H1 (cell line): Measurements from ENCODE around the gene SLC23A2. TPM values are rescaled to one million over a fixed set of nuclear protein-coding genes. Genes with fewer than 3 reads are reported as not detected.

Source experiments
- CTCF ChIA-PET: fragments of 300-600 bp; sonication (Branson Sonifier 250); formaldehyde crosslinking; loops from one replicate; lab custom pipeline; 2021; ENCODE audit not compliant: partially characterized antibody; lab: Charles Lee
- POLR2A ChIA-PET: fragments of 300-600 bp; sonication (Branson Sonifier 250); formaldehyde crosslinking; loops from one replicate; lab custom pipeline; 2021; ENCODE audit warnings: inconsistent platforms; ENCODE audit not compliant: partially characterized antibody; lab: Charles Lee
- DNase-seq, 2 experiments: peaks; one replicate each; pipeline versions ENCODE4 v3.0.0 to v3.0.0-alpha.2; 2010 to 2022; ENCODE audit warnings: low spot score in 2 of 2, low read depth in 1 of 2, mixed read lengths in 1 of 2
- FAIRE-seq: peaks from 2 replicates; lab custom pipeline; 2011; peaks lifted over from hg19 to GRCh38; lab: Jason Lieb, UNC
- H2AFZ ChIP-seq: 2 replicates; pipeline ENCODE4 v1.8.1; 2012; ENCODE audit warnings: low read length, inconsistent platforms
- H2AK5ac ChIP-seq: 2 replicates; pipeline ENCODE4 v1.6.1; 2013; ENCODE audit warnings: low read depth, low read length
- H2BK120ac ChIP-seq: replicated peaks from 2 replicates; pipeline ENCODE3; 2013; ENCODE audit warnings: low read depth, low read length, inconsistent platforms
- H2BK12ac ChIP-seq: 2 replicates; pipeline ENCODE4 v1.6.1; 2013; ENCODE audit warnings: low read depth, low read length
- H2BK15ac ChIP-seq: 2 replicates; pipeline ENCODE4 v1.6.1; 2013; ENCODE audit warnings: low read length
- H2BK20ac ChIP-seq: 2 replicates; pipeline ENCODE4 v1.6.1; 2013; ENCODE audit warnings: low read length
- H2BK5ac ChIP-seq: 2 replicates; pipeline ENCODE4 v1.6.1; 2013; ENCODE audit warnings: low read depth, low read length
- H3K14ac ChIP-seq: 2 replicates; pipeline ENCODE4 v1.6.1; 2013; ENCODE audit warnings: inconsistent platforms; ENCODE audit not compliant: insufficient read length
- H3K18ac ChIP-seq: 2 replicates; pipeline ENCODE4 v1.6.1; 2013; ENCODE audit warnings: low read length; ENCODE audit errors: extremely low read depth
- H3K23ac ChIP-seq: 2 replicates; pipeline ENCODE4 v1.6.1; 2013; ENCODE audit warnings: inconsistent platforms; ENCODE audit not compliant: insufficient read length
- H3K23me2 ChIP-seq: 2 replicates; pipeline ENCODE4 v1.6.1; 2013; ENCODE audit warnings: low read depth, low read length
- H3K27ac ChIP-seq: 2 replicates; pipeline ENCODE4 v1.6.1; 2011; ENCODE audit warnings: low read depth, low read length, inconsistent platforms
- H3K27me3 ChIP-seq, 4 experiments: replicated peaks in 1 of 4; 1 replicate in 1 of 4; 2 replicates in 3 of 4; pipeline versions ENCODE4 v1.6.1 to v1.8.1; 2011 to 2013; ENCODE audit warnings: low read length in 3 of 4, mild to moderate bottlenecking in 3 of 4, inconsistent platforms in 2 of 4, mixed read lengths in 2 of 4, moderate library complexity in 1 of 4; ENCODE audit not compliant: control insufficient read depth in 3 of 4, insufficient read depth in 3 of 4; ENCODE audit errors: extremely low read depth in 1 of 4
- H3K36me3 ChIP-seq, 4 experiments: 2 replicates each; pipeline versions ENCODE4 v1.6.1 to v1.8.1; 2011 to 2013; ENCODE audit warnings: mild to moderate bottlenecking in 4 of 4, low read length in 3 of 4, moderate library complexity in 2 of 4, control low read depth in 1 of 4, inconsistent platforms in 1 of 4; ENCODE audit not compliant: insufficient read depth in 4 of 4, control insufficient read depth in 2 of 4
- H3K4ac ChIP-seq: replicated peaks from 2 replicates; pipeline ENCODE3; 2013; ENCODE audit warnings: low read length, low read depth, mixed read lengths, inconsistent platforms; ENCODE audit not compliant: insufficient read length
- H3K4me1 ChIP-seq, 4 experiments: replicated peaks in 1 of 4; 1 replicate in 1 of 4; 2 replicates in 3 of 4; pipeline versions ENCODE4 v1.6.1 to v1.8.1; 2011 to 2013; ENCODE audit warnings: low read length in 3 of 4, inconsistent platforms in 2 of 4, mixed read lengths in 1 of 4; ENCODE audit not compliant: insufficient read depth in 4 of 4, control insufficient read depth in 3 of 4
- H3K4me2 ChIP-seq, 2 experiments: 2 replicates each; pipeline versions ENCODE4 v1.6.1 to v1.8.1; 2011 to 2013; ENCODE audit warnings: low read depth in 2 of 2, low read length in 2 of 2, control low read depth in 1 of 2, inconsistent platforms in 1 of 2, mild to moderate bottlenecking in 1 of 2; ENCODE audit not compliant: insufficient read depth in 1 of 2
- H3K4me3 ChIP-seq, 4 experiments: fragments of 200-600, 300-600 bp in 1 of 4; sonication (generic), shearing (Covaris generic), sonication (Bioruptor Twin) in 1 of 4; 2 replicates each; pipeline versions ENCODE4 v1.5.1 to v1.8.1; 2011 to 2016; ENCODE audit warnings: low read length in 4 of 4, low read depth in 3 of 4, control low read depth in 2 of 4, inconsistent platforms in 2 of 4, mild to moderate bottlenecking in 2 of 4, mixed read lengths in 1 of 4, moderate library complexity in 1 of 4; ENCODE audit not compliant: insufficient read depth in 2 of 4; ENCODE audit errors: extremely low read depth in 1 of 4
- H3K56ac ChIP-seq: replicated peaks from 2 replicates; pipeline ENCODE3; 2013; ENCODE audit warnings: low read depth, mild to moderate bottlenecking, mixed read lengths, low read length, inconsistent platforms; ENCODE audit not compliant: insufficient read length
- H3K79me1 ChIP-seq: 2 replicates; pipeline ENCODE4 v1.6.1; 2013; ENCODE audit warnings: low read depth, low read length, control low read depth
- H3K79me2 ChIP-seq, 2 experiments: 2 replicates each; pipeline versions ENCODE4 v1.6.1 to v1.8.1; 2012 to 2013; ENCODE audit warnings: low read length in 2 of 2, mild to moderate bottlenecking in 2 of 2, inconsistent platforms in 1 of 2; ENCODE audit not compliant: insufficient read depth in 2 of 2, control insufficient read depth in 1 of 2
- H3K9ac ChIP-seq, 4 experiments: replicated peaks in 1 of 4; 1 replicate in 1 of 4; 2 replicates in 3 of 4; pipeline versions ENCODE4 v1.6.1 to v1.8.1; 2011 to 2013; ENCODE audit warnings: low read depth in 3 of 4, low read length in 3 of 4, control low read depth in 2 of 4, mild to moderate bottlenecking in 2 of 4, moderate library complexity in 2 of 4, inconsistent platforms in 1 of 4; ENCODE audit errors: extremely low read depth in 1 of 4
- H3K9me3 ChIP-seq, 2 experiments: 2 replicates each; pipeline versions ENCODE4 v1.6.1 to v1.8.1; 2012 to 2013; ENCODE audit warnings: mild to moderate bottlenecking in 2 of 2, moderate library complexity in 2 of 2, control low read depth in 1 of 2, inconsistent platforms in 1 of 2, low read depth in 1 of 2, low read length in 1 of 2, mixed read lengths in 1 of 2; ENCODE audit not compliant: insufficient read depth in 2 of 2
- H4K20me1 ChIP-seq, 2 experiments: replicated peaks in 1 of 2; 2 replicates each; pipeline versions ENCODE3 to v1.8.1; 2011 to 2013; ENCODE audit warnings: inconsistent platforms in 2 of 2, low read length in 2 of 2, mild to moderate bottlenecking in 1 of 2; ENCODE audit not compliant: insufficient read depth in 2 of 2, control insufficient read depth in 1 of 2
- H4K5ac ChIP-seq: 2 replicates; pipeline ENCODE4 v1.6.1; 2013; ENCODE audit warnings: low read length, low read depth, mixed read lengths, inconsistent platforms; ENCODE audit not compliant: insufficient read length
- H4K8ac ChIP-seq: 2 replicates; pipeline ENCODE4 v1.8.0; 2013; ENCODE audit warnings: mild to moderate bottlenecking, moderate library complexity, low read length, inconsistent platforms; ENCODE audit not compliant: insufficient read depth; ENCODE audit errors: extremely low read depth
- H4K91ac ChIP-seq: replicated peaks from 2 replicates; pipeline ENCODE3; 2013; ENCODE audit warnings: low read length, mixed read lengths, inconsistent platforms; ENCODE audit not compliant: insufficient read length
- KDM4A ChIP-seq: IDR thresholded peaks from one replicate; pipeline ENCODE4 v1.7.1; 2012; ENCODE audit warnings: low read depth, mild to moderate bottlenecking, moderate library complexity, low read length, inconsistent platforms; ENCODE audit not compliant: severe bottlenecking
- WGBS, 2 experiments: shearing (Covaris generic) in 1 of 2; methylation state at CpG; one replicate each; pipeline versions ENCODE4 v1.1.6 to v1.1.7; 2013 to 2015; ENCODE audit warnings: low lambda C conversion rate in 2 of 2, mixed read lengths in 2 of 2, inconsistent platforms in 1 of 2, low coverage in 1 of 2, missing lambda C conversion rate in 1 of 2; ENCODE audit not compliant: insufficient replicate concordance in 2 of 2, insufficient coverage in 1 of 2, insufficient read length in 1 of 2; ENCODE audit errors: extremely low coverage in 1 of 2, missing lambda C conversion rate in 1 of 2; 5-methylcytosine and 5-hydroxymethylcytosine counted together
- polyA plus RNA-seq, 7 experiments: library from polyadenylated mRNA; depleted of rRNA in 3 of 7; stranded (reverse) in 5 of 7; unstranded in 2 of 7; fragments of >200 nt in 5 of 7; fragments of 200-250 nt in 2 of 7; gene quantifications; 1 replicate in 5 of 7; 2 replicates in 1 of 7; 4 replicates in 1 of 7; pipeline versions ENCODE4 v1.2.1 to v1.2.3, GENCODE V29; 2011 to 2013; ENCODE audit warnings: missing spikeins in 2 of 7, mixed read lengths in 2 of 7
- total RNA-seq: library from RNA; stranded (reverse); fragmentation: NEBNext Ultra II Directional; extraction: Animal tissue kit (Norgen Biotek cat#: 25700); gene quantifications from 2 replicates; pipeline ENCODE4 v1.2.1, GENCODE V29; 2021

Gene SLC23A2
- total and polyA plus RNA-seq, 2 of the 8 experiments (the other 6 are each of a cell fraction or from before 2014, with no cell fraction given): 17.0 to 18.6 TPM

DNA sequence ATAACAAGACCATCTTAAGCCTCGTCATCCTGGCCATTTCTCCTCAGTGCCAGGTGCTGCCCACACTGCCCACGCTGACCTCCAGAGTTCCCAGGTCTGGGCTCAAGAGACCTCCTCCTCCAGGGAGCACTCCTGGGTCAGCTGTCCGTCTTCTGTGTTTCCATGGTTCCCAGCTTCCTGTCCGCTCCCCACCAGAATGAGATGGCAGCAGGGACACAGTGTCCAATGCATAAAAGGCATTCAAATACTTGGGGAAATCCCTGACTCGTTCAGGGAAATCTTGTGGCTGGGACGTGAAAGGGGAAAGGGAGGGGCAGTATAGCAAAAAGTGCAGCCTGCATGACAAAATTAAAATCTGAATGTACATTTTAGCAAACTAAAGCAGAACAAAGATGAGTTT lies 54.3 kb downstream of the SLC23A2 start:
- no peak overlapping the region for H4K5ac ChIP-seq
- H3K18ac ChIP-seq: no peak overlapping the region
- H3K4me2 ChIP-seq: no peak overlapping the region
- H3K27ac ChIP-seq: no peak overlapping the region
- H2AK5ac ChIP-seq: no peak overlapping the region
- ChIA-PET CTCF (interaction anchor here (0.6 to 2.0 kb wide), 4 partner anchors 9 to 215 kb away, joined by 3 to 4 read pairs (median 4); no protein-coding TSS in a partner anchor), POLR2A (no interaction called here)
- no peak overlapping the region for H3K14ac ChIP-seq
- DNase-seq (no peak), FAIRE-seq (no peak)
- H3K23ac ChIP-seq: no peak overlapping the region
- H3K56ac ChIP-seq: no peak overlapping the region
- H3K9me3 ChIP-seq: no peaks in the 10 kb centered on the region
- no peaks in the 10 kb centered on the region; a peak in 1 of 4 replicates for H3K79me2 ChIP-seq
- H3K4ac ChIP-seq: no peak overlapping the region
- no peak overlapping the region for H3K9ac ChIP-seq
- H4K8ac ChIP-seq: no peak overlapping the region
- no peak overlapping the region for H2BK5ac ChIP-seq
- H3K4me3 ChIP-seq: no peak overlapping the region
- H4K20me1 ChIP-seq: no peaks in the 10 kb centered on the region
- peaks cover 3 to 11% (median 5%) of the 10 kb centered on the region in 4 experiments; a peak in 5 of 7 replicates for H3K4me1 ChIP-seq
- H2BK15ac ChIP-seq: no peak overlapping the region
- 87% methylated on average over 6 of the region's 6 CpGs; no CpG with 5 or more reads in 1 of the 2 experiments for WGBS, 2 experiments
- H2AFZ ChIP-seq: no peak overlapping the region
- no peak overlapping the region for H2BK20ac ChIP-seq
- no peaks in the 10 kb centered on the region for H3K23me2 ChIP-seq
- H4K91ac ChIP-seq: no peak overlapping the region
- no peaks in the 10 kb centered on the region for H3K79me1 ChIP-seq
- H3K27me3 ChIP-seq: no peaks in the 10 kb centered on the region
- H2BK12ac ChIP-seq: no peak overlapping the region
- H3K36me3 ChIP-seq: no peaks in the 10 kb centered on the region
- no peak overlapping the region for H2BK120ac ChIP-seq
- no peak for TF ChIP-seq KDM4A
